Measurements from ENCODE around the gene ACTR3C.
"Not testable (repeated sequence)": the region's sequence is repeated elsewhere in the genome, so short reads cannot be mapped to it uniquely, and the experiment has no call there.

ACTR3C gene

DNA sequence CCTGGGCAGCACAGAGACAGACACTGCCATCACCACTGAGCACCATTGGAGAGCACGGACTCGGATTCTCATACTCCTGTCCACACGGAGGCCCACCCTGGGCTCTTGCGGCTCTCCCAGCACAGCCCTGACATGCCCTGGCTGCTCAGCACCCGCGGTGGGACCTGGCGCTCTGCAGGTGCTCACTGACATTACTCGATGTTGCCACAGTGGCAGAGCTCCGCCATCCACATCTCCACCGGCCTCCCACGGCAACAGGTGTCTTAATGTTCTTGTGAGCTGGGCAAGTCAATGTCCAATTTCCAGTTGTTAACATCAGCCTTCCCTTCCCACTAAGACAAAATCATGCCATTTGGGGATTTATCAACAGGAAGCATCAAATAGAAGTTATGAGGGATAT is 45.0 kb downstream of the ACTR3C start:
- DNase-seq, result not testable (repeated sequence)

DNA sequence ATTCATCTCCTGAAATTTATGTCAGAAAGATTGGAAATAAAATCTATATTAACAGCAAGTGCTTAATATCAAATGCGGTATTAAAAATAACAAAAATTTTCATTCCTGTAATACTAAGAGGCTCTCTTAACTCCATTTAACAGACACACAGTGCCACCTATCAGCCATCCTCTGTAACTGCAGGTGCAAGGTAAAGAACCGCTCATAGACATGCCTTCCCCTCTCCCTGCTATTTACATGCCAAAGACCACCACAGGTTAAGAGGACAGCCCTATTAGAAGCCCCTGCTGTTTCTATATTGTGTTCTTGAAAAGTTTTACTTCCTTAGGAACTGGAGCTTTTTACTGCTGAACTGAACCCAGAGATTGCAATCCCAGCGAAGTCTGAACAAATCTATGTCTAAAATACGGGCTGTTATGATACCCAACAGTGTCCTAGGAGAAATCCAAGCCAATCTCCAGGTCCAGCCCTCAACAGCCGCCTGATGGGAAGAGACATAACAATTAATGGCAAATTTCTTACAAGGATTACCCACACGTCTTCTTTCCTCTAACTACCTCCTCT is 47.1 kb downstream of the ACTR3C start:
- peak in 4 of 6 experiments; percentile 5 to 61 (median 24) for DNase-seq

DNA sequence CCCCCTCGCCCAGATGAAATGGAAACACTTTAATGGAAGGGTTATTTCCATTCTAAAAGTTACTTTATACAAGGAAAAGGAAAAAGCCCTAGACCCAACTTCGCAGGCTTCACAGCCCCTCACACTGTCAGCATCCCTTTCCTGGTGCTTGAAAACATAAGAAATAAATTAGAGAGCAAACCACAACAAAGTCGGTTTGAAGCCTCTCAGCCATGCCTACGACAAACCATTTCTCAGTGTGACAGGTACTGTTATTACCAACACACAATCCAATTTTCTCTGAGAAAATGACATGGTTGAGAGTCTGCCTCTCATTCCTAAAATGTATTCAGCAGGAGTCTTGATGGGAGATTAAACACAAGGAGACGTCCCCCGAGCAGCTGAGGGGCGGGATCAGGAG is 51.4 kb downstream of the ACTR3C start:
- peak in 1 of 6 experiments; percentile 10 for DNase-seq

DNA sequence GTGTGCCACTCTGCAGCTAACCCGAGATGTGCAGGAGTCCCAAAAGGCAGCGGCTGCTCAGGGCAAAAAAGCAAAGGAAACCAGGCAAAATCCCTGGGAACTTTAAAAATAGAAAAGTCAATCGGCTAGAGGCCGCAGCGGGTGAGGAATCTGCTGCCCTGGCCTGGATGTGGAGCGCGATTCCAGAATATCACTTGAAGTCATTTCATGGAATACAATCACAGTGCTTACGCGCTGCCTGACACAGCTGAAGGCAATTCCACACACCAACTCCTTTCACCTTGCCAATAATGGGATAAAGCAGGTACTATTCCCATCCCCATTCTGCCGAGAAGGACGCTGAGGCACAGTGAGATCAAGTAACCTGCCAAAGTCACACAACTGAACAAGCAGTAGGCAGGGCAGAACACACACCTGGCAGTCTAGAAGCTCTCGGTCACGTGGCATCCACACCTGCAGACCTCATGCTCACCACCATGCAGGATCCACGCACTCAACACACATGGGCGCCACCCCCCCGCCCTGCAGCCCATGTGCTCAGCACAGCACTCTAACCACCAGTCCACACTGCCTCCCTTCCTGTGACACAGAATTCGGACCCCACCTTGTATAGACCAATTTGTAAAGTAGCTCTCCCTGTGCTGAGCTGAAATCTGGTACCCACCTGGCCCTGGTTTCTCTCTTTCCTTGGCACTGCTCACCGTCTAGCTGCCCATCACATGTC is 53.1 kb downstream of the ACTR3C start:
- DNase-seq, result not testable (repeated sequence)

DNA sequence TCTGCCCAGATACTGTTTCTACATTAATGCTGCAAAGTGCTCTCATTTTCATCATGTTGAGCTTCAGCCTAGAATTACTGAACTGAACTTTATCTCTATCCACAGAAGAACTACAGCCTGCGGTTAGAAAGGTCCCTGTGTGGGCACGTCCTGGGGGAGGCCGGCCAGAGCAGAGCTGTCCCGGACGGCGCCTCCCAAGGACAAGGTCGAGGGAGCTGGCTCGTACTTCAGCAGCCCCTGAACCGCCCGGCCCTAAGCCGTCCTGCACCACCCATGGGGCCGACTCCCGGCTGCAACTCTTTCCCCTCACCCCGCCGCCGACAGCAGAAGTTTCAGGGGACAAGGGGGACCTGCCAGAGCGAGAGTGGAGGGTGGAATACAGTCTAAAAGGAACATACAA is 54.5 kb downstream of the ACTR3C start:
- not testable (repeated sequence) for DNase-seq

DNA sequence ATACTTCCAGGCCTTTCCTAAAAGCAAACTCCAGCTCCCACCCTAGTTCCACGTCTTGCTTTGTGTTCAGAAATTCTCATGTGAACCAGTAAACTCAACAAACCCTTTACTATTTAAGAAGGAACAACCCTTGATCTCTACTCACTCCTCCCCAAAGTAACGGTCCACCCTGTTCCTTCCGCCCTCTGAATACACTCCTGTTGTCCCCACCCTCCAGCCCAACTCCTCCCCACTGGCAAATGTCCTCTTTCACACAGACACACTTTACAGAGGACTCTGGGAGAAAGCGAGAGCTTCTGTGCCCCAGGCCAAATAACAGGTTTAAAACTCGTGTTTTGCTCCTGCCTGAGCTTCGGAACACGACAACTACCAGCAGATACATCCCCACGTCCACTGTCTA is 55.1 kb downstream of the ACTR3C start:
- not testable (repeated sequence) for DNase-seq

DNA sequence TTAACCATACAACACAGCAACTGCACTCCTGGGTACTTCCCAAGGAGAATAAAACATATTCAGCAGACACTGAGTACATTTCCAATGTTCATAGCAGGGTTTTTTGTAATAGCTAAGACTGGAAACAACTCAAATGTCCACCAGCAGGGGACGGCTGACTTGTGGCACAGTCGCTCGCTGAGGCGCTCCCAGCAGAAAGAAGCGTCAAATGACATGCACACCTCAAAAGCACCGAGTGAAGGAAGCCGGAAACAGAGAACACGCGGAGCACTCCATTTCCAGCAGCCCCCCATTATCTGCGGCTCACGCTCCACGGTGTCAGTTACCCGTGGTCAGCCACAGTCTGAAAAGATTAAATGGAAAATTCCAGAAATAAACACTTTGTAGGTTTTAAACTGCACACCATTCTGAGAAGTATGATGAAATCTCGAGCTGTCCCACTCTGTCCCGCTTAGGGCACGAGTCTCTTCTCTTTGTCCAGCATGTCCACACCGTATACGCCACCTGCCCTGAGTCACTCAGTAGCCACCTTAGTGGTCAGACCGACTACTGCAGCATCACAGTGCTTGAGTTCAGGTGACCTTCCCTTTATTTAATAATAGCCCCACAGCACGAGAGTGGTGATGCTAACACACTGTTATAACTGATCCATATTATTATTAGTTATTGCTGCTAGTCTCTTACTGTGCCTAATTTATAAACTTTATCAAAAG is 56.2 kb downstream of the ACTR3C start:
- not testable (repeated sequence) for DNase-seq

DNA sequence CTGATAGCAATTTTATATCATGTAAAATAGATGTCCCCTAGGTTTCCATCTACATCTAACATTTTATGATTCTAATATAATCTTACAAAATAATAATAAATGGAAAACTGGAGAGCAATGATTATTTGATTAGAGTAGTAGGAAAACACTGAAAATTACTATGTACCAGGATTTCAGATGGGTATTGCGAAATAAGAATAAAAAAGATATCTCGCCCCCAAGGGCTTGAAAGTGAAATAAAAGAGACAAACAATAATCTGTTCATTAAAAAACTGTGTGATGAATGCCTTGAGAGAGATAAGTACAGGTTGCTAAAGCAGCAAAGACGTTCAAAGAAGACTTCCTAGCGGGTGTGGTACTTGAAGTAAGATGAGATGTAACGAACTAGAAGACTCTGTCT is 60.7 kb downstream of the ACTR3C start:
- DNase-seq, result not testable (repeated sequence)

DNA sequence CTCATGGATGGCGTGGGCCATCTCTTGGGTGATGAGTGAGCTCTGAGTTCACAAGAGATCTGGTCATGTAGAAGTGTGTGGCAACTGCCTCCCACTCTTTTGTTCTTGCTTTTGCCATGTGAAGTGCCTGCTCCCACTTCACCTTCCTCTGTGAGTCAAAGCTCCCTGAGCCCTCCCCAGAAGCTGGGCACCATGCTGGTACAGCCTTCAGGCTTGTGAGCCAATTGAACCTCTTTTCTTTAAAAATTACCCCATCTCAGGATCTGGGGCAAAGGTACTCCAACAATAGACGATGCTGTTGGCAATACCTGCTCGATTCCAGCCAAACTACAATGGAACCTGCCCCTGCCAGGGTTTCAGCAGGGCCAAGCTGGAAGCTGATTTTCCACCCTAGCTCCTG is 75.6 kb downstream of the ACTR3C start:
- DNase-seq, result not testable (repeated sequence)

DNA sequence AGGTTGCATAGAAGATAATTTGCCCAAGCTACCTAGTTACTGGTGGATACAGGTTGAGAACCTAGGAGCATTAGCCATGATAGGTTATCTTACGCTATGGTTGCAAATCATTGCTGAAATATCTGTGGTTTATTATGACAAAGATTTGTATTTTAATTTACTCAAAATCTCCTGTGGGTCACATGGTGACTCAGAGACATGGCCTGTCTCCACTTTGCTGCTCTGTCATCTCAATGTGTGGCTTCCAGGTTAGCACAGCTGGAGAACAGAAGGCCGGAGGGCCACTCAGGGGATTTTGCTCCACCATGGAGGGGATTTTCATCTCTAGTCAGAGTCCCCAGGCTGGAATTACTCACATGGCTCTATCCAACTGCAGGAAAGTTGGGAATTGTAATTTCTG is 78.1 kb downstream of the ACTR3C start:
- DNase-seq, result not testable (repeated sequence)

DNA sequence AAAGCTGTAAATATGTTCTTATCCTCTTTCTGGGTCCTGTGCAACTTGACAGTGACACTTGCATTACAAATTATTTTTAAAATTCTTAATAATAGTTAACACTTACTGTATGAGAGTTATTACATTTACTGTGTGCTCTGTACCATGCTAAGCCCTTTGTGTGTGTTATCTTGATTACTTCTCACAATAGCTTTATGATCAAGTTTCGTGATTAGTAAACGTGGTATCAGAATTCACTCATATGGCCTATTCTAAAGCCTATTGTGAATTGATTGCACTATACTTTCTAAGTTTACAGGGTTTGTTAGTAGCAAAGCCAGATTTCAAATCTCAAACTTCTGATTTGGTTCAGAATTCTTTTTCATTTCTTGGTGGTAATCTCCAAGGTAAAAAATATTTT is 80.4 kb downstream of the ACTR3C start:
- DNase-seq, result not testable (repeated sequence)

DNA sequence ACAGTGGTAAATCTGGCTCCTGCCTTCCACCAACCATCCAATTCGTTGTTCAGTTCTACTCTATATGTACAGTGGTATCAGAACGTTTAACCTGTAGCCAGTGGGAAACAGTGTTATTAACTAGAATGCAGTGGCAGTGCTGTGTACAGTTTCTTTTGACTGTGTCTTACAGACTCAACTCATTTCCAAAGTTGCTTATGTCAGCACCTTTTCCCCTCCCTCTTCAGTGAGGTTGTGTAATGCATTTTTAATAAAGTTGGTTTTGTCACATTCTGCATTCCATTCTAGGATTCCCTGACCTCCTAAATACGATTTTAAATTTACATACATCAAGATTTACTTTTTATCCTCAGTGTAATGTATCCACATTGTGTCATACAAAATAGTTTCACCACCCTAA is 97.9 kb downstream of the ACTR3C start:
- DNase-seq, result not testable (repeated sequence)

DNA sequence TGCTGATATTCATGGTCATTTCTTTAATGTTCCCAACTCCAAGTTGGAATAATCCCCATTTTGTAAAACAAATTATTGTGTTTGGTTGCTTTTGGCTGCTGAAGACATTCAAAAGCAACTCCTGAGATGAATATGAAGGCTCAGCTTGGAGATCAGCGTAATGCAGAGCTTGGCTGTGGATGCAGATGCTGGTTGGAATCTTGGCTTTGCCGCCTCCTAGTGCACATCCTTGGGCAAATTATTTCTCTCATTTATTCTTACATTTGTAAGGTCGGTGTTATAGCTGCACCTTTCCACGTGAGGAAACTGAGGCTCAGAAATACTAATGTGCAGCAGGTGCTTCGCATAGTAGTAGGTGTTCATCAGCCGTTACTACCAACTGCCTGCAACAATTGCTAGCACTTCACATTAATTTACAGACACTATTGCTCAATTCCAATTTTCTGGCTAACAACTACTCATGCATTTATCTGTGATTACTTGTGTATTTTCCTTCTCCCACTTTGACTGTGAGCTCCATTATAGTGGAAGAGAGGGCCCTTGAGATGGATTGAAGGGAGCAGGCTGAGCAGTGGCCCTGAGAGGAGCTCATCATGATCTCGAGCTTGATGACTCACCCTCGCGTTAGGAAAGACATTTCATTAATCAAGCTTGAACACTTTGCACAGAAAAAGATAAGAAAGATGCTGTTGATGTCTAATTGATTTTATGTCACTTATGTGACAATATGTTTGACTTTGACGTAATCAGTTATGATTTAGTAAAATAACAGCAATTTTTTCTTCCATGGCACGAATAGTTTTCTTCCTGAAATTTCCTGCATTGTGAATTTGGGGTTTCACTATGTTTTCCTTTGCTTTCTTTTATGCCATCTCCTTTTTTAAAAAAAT is 101.0 kb downstream of the ACTR3C start:
- not testable (repeated sequence) for DNase-seq

DNA sequence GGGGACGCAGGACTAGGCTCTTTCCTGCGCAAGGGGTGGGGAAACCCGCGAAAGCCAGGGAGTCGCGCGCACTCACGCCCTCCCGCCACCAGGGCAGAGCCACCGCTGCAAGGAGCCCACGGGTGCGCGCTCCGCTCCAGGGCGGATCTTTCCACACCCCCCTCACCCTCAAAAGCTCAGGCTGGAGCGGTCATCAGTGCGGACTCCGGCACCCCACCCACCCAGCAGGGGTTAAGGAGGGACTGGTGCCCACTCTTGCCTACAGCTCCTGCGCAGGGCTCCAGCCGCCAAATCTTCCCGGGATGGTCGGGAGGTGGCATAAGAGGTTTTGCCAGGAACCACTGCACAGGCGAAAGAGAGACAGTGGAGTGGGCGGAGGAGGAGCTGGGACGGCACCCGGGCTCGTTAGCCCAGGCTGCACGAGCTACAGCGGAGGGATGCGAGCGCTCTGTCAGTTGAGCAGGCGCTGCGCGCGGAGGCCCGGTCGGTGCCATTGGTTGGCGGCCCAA is 102.6 kb downstream of the ACTR3C start:
- DNase-seq, result not testable (repeated sequence)

DNA sequence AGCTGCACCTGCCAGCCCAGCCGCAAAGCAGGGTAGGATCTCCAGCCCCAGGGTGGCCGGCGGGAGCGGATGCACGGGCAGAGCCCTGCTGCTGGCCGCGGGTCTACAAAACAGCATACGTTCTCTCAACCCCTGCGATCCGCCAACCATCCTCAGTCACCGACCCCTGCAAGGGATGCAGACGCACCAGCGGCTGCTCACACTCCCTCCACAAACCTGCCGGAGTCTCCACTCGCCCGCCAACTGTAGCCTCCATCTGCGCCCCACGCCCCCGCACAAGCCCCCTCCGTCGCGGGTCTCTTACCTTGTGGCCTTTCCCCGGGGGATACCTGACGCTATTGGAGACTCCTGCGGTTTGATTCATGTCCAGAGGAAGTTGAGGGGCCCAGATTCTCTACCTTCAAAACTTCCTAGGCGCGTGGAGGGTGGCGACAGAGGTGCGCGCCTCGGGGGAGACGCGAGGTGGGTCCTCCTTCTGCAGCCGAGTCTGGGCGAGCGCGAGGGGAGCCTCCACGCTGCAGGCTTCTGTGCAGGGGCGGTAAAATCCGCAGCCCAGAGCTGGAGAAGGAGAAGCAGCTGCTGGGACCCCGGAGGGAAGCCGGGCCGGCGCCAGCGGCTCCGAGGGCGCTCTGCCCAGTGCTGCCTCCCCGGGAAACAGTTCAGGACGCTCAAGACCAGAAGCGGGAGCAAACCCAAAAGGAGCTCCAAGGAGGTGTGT is 103.2 kb downstream of the ACTR3C start:
- DNase-seq, result not testable (repeated sequence)

DNA sequence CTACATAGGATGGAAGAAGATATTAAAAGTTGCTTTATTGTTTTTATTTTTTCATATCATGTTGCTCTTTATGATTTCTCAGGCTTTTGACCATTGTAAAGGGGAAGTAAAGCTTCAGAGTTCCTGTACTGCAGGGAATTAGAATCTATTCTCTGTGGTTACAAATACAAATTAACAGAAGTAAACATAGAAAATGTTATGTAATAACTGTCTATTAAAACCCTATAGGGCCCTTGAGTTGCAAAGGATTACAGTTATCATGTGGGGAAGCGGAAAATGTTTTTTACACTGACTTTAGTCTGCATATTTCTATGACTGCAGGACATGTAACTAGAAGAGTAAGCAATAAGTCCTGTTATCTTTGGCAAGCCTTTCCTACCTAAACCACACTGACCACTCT is 116.5 kb downstream of the ACTR3C start:
- DNase-seq, result not testable (repeated sequence)

DNA sequence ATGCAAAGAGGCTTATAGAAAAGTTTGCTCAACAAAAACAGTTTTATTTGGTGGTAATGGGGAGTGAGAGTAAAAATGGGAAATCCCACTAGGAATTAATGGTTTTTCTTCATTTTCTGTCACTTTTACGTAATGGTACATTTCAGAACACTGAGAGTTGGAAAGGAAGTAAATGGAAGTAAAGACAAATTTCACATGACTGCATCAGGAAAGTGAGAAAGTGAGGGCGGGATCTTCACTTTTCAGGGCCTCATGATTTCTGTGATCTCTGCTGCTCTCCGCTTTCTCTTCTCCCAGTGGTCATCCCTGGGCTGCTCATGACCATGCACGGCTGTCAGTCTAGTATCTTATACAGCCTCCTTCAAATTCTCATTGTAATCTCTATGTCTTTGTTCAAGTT is 117.5 kb downstream of the ACTR3C start:
- not testable (repeated sequence) for DNase-seq

DNA sequence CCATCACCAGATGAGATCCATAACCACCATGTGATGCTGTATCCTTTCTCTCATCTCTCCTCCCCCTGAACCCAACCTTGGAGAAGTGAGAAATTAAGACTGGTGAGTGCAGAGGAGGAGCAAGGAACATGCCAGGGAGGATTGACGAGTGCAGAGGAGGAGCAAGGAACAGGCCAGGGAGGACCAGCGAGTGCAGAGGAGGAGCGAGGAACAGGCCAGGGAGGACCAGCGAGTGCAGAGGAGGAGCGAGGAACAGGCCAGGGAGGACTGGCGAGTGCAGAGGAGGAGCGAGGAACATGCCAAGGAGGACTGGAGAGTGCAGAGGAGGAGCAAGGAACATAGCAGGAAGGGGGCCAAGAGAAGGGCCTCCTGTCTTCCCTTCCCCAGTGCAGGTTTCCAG is 118.8 kb downstream of the ACTR3C start:
- not testable (repeated sequence) for DNase-seq

DNA sequence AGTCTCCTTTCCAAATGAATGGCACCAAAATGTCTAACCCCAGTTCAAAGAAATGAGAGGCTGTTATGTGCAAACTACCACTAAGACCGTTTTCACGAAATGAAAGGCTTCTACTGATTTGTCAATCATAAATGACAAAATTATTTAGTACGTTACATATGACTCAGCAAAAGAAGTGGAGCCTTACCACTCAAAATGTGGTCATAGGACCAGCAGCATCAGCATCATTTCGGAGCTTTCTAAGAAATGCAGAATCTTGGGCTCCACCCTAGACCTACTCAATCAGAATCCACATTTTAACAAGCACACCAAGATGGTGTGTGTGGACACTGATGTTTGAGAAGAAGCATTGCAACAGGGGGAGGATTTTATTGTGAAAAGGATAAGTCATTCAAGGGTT is 120.5 kb downstream of the ACTR3C start:
- not testable (repeated sequence) for DNase-seq
